ENCODE results near the gene STK39. TPM values are rescaled to one million over a fixed set of nuclear protein-coding genes. Genes with fewer than 3 reads are reported as not detected.

Gene STK39
- total RNA-seq, 3 donors from 2014 or later = 36.4 to 57.5 (median 52.5) TPM

DNA sequence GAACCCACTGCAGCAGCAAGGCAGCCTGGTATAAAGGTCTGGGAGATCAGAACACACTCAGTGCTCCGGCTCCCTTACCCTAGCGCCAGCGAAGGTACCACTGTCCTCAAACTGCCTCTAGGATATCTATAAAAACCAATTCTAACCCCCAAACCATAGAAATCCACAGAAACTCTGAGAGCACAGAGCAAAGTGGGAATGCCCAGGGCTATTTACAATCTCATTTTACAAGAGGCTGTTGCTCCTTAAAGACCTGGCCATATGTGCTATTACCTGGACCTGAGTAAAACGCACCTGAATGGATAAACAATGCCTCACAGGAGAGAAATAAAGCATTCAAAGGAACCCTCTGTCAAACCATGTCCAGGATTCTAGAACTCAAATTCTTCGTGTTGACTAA, 4.3 kb downstream of the STK39 start:
- Histone ChIP-seq H3K9me3 (no peaks in the 10 kb centered on the region), H3K4me3 (no peak overlapping the region), H3K4me1 (ENCODE audit: low read depth) (peaks cover 26% of the 10 kb centered on the region), H3K36me3 (ENCODE audit: low read depth) (no peaks in the 10 kb centered on the region)
- intact Hi-C loops (cut with DNase I, micrococcal nuclease) = no loop called here
- TF ChIP-seq, protein P1, sequence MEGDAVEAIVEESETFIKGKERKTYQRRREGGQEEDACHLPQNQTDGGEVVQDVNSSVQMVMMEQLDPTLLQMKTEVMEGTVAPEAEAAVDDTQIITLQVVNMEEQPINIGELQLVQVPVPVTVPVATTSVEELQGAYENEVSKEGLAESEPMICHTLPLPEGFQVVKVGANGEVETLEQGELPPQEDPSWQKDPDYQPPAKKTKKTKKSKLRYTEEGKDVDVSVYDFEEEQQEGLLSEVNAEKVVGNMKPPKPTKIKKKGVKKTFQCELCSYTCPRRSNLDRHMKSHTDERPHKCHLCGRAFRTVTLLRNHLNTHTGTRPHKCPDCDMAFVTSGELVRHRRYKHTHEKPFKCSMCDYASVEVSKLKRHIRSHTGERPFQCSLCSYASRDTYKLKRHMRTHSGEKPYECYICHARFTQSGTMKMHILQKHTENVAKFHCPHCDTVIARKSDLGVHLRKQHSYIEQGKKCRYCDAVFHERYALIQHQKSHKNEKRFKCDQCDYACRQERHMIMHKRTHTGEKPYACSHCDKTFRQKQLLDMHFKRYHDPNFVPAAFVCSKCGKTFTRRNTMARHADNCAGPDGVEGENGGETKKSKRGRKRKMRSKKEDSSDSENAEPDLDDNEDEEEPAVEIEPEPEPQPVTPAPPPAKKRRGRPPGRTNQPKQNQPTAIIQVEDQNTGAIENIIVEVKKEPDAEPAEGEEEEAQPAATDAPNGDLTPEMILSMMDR (IDR thresholded peaks at IDR 0.05) = no peak
- no peak for ATAC-seq
- DNase-seq = no peak

DNA sequence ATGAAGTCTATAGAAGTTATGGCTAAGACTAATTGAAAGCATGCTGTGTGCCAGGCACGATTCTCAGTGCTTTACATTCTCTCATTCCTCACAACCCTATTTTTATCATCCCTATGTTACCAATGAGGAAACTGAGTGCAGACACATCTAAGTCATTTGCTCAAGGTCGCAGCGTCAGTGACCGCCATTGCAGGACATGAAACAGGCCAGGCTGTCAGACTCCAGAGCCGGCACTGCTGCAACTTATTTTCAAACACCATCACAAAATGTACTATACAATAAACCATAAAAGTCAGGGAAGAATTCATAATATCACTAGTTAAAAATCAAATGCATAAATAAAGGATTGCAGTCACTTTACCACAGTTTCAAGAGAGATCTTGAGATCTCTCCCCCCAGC, 5.6 kb downstream of the STK39 start:
- Histone ChIP-seq H3K4me3 (no peak overlapping the region), H3K4me1 (ENCODE audit: low read depth) (peaks cover 26% of the 10 kb centered on the region), H3K36me3 (ENCODE audit: low read depth) (no peaks in the 10 kb centered on the region), H3K9me3 (no peaks in the 10 kb centered on the region)
- DNase-seq = no peak
- intact Hi-C loops (cut with DNase I, micrococcal nuclease) = no loop called here
- no peak for ATAC-seq
- TF ChIP-seq, protein P1 (IDR thresholded peaks at IDR 0.05) = no peak

DNA sequence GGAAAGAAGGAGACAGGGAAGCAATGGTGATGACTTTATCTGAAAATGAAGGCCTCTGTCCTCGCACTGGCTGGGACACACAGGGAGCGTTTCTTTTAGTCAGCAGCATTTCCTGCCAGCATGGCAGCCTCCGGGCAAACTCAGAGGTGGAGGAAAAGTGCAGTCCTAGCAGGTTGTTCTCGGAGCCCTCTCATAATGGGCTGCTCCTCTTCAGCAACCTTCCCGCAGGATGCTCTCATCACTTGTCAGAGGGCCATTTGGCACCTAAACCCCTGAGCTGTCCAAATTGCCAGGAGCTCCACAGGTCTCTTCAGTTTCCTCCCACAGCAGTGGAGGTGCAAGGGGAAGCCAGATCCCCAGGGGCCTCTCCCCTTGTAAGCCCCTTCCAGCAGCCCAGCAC, 6.2 kb downstream of the STK39 start:
- TF ChIP-seq, protein P1 (IDR thresholded peaks at IDR 0.05) = no peak
- Histone ChIP-seq H3K4me1 (ENCODE audit: low read depth) (peaks cover 26% of the 10 kb centered on the region), H3K36me3 (ENCODE audit: low read depth) (no peaks in the 10 kb centered on the region), H3K9me3 (no peaks in the 10 kb centered on the region), H3K4me3 (no peak overlapping the region)
- ATAC-seq = no peak
- no peak for DNase-seq
- intact Hi-C loops (cut with DNase I, micrococcal nuclease) = no loop called here

DNA sequence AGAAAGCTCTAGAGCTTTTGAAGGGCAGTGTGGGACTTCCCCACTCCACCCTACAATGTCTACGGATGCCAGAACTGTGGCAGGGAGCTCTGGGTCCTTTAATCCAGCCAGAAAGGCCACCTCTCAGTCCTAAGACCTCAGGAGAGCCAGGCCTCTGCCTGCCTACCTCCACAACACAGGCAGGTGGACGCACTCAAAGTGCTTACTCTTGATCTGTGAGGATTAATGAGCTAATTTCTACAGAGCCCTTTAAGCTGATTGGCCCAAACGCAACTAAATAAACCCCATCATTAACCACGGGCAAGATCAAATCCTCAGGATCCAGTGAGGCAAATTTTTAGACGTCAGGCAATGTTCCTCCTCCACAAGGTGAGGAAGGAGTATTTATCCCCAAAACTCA, 8.1 kb downstream of the STK39 start:
- no peak for DNase-seq
- H3K4me3 ChIP-seq = no peak overlapping the region
- ATAC-seq = no peak
- H3K36me3 ChIP-seq (ENCODE audit: low read depth) = no peaks in the 10 kb centered on the region
- H3K4me1 ChIP-seq (ENCODE audit: low read depth) = peaks cover 15% of the 10 kb centered on the region
- H3K9me3 ChIP-seq = no peaks in the 10 kb centered on the region
- intact Hi-C loops (cut with DNase I, micrococcal nuclease) = no loop called here
- TF ChIP-seq, protein P1 (IDR thresholded peaks at IDR 0.05) = no peak

DNA sequence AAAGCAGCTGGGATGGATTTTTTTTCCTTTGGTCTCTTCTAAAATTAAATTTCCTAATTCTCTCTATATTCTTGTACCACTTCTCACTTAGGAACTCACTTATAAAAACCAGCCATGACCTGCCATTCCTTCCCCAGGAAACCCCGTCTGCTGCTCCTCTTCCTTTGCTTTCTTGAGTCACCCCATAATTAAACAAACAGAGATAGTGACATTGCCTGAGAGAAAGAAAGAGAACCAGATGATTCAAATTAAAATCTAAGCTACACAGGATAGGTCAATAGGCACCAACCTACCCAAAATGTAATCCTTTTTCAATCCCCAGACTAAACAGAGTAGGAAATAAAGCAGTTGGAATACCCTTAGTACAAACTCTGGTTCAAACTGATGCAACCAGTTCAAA, 9.7 kb downstream of the STK39 start:
- Histone ChIP-seq H3K4me3 (no peak overlapping the region), H3K9me3 (no peaks in the 10 kb centered on the region), H3K36me3 (ENCODE audit: low read depth) (no peaks in the 10 kb centered on the region), H3K4me1 (ENCODE audit: low read depth) (peaks cover 5% of the 10 kb centered on the region)
- DNase-seq = no peak
- no peak for ATAC-seq
- intact Hi-C loops (cut with DNase I, micrococcal nuclease) = no loop called here
- TF ChIP-seq, protein P1 (IDR thresholded peaks at IDR 0.05) = no peak

DNA sequence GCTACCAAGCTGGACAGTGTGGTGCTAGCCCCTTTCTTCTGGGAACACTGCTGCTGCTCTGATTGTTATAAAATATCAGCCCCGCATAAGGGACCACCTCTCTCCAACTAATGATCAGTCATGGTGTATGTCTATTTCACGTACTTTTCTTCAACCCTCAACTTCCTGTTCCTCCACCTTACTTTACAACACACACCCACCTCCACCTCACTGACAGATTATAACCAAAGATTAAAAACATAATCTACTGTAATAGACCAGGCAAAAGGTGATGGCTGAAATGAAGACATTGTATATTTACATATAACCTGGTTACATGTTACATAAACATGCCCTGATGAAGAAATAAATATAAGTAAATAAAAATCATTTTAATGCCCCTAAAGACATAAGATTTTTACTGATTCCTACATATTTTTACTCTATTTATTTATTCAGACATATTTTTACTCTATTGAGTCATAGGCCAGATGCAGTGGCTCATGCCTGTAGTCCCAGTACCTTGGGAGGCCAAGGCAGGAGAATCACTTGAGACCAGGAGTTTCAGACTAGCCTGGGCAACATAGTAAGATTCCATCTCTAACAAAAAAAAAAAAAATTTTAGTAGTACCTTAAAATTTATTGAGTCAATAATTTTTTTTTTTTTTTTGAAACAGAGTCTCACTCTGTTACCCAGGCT, 12.8 kb downstream of the STK39 start:
- Histone ChIP-seq H3K9me3 (no peaks in the 10 kb centered on the region), H3K36me3 (ENCODE audit: low read depth) (no peaks in the 10 kb centered on the region), H3K4me1 (ENCODE audit: low read depth) (peaks cover 5% of the 10 kb centered on the region), H3K4me3 (no peak overlapping the region)
- intact Hi-C loops (cut with DNase I, micrococcal nuclease) = no loop called here
- DNase-seq = no peak
- TF ChIP-seq, protein P1 (IDR thresholded peaks at IDR 0.05) = no peak
- peak; percentile 47 for ATAC-seq

All from mucosa of descending colon (tissue), 3 donors.